KOPT-K1 (cell line): ENCODE data around the gene ZNF516.
"Not testable (repeated sequence)": the region's sequence is repeated elsewhere in the genome, so short reads cannot be mapped to it uniquely, and the experiment has no call there.

Experiments
- H3K27ac ChIP-seq: fragments of 200-600 bp; sonication (generic); 2 replicates; pipeline ENCODE4 v1.5.1; 2016; ENCODE audit warnings: antibody characterized with exemption, mild to moderate bottlenecking, low read depth, low read length; ENCODE audit not compliant: poor library complexity, severe bottlenecking
- H3K36me3 ChIP-seq: fragments of 200-600 bp; sonication (generic); 2 replicates; pipeline ENCODE4 v1.5.1; 2017; ENCODE audit warnings: antibody characterized with exemption, mild to moderate bottlenecking, low read length, moderate library complexity; ENCODE audit not compliant: insufficient read depth
- H3K9me3 ChIP-seq: fragments of 200-600 bp; sonication (generic); 2 replicates; pipeline ENCODE4 v1.5.1; 2017; ENCODE audit warnings: antibody characterized with exemption, low read length, mild to moderate bottlenecking; ENCODE audit not compliant: insufficient read depth, poor library complexity, severe bottlenecking

Gene ZNF516

DNA sequence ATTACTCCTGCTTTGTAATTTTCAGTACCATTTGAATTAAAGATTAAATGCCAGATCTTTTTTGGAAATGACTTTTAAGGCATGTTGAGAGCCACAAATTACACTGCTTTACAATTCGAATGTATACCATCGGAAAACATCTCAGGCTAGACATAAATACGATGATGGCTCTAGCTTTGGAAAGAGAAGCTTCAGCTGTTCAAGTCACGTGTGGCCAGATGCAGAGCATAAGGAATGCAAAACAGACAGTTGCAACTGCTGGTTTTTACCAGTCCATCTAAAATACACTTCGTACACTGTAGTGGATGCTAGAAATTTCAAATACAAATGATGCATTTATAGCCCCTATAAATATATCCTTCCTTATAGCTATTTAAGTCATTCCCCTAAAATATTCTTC lies 8.0 kb downstream of the ZNF516 start:
- H3K36me3 ChIP-seq = no peaks in the 10 kb centered on the region
- H3K27ac ChIP-seq = no peak overlapping the region
- no peaks in the 10 kb centered on the region for H3K9me3 ChIP-seq

DNA sequence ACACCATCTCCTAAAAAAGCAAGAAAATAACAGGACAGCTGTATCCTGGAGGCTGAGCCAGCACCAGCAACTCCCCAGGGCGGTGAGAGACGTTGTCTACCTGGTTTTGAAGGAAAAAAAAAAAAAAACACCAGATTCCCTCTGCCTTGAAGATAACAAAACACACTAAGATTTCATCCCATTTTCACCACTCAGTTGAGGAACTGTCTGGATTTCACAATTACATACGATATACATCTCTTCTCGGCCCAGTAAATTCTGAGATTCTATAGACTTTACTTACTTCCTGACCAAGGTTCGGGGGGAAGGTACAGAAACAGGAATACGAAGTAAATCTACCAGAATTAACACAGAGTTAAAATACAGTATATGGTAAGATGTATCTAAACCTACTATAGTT lies 8.5 kb downstream of the ZNF516 start:
- H3K9me3 ChIP-seq = no peaks in the 10 kb centered on the region
- no peaks in the 10 kb centered on the region for H3K36me3 ChIP-seq
- no peak overlapping the region for H3K27ac ChIP-seq

GRCh38 chr18:76486038-76486437 lies 9.0 kb downstream of the ZNF516 start:
- Histone ChIP-seq H3K9me3 (no peaks in the 10 kb centered on the region), H3K36me3 (no peaks in the 10 kb centered on the region), H3K27ac (no peak overlapping the region)

DNA sequence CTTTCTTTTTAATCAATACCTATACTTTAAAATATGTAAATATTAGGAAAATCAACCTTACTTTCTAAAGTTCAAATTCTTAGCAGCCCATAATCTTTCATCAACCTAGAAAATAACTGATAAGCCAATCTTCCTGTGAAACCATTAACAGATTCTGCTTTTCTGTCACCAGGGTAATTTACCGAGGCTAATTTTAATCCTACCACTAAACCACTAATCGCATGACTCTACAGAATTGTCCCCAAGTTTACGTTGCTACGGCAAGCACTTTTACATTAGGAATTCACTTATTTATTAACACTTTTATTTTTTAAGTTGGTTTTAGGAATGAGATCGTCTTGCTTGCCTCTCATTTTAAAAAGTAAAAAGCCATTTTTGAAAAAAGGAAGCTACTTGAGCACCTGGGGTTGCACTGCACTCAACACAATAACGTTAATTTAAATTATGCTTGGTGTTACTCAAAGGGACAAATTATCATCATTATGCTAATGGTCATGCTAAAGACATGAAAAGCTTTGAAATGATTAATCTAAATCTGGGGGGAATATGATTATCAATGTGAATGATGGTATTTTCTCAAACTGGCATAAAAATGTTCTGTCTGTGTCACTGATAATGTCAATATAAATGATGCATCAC lies 10.2 kb downstream of the ZNF516 start:
- Histone ChIP-seq H3K27ac (no peak overlapping the region), H3K9me3 (no peaks in the 10 kb centered on the region), H3K36me3 (no peaks in the 10 kb centered on the region)

DNA sequence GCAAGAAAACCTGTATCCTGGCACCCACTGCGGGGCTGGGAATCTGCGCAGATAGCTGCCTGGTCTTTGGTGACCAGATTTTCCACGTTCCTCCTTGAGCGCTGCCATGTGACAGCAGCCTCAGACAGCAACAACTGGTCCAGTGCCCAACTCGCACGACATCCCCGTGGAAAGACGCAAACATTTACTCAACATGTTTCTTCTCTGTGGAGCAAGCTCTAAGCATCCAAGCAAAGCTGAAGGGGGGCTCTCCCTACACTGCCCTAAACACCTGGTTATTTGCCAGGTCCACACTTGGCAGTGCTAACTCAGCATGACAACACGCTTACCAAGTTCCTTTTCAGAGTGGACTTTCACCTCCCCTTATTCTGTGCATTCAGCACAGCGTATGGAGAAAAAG lies 11.3 kb downstream of the ZNF516 start:
- Histone ChIP-seq H3K36me3 (no peaks in the 10 kb centered on the region), H3K9me3 (no peaks in the 10 kb centered on the region), H3K27ac (no peak overlapping the region)

GRCh38 chr18:76482971-76483691 lies 11.9 kb downstream of the ZNF516 start:
- Histone ChIP-seq H3K9me3 (no peaks in the 10 kb centered on the region), H3K27ac (no peak overlapping the region), H3K36me3 (no peaks in the 10 kb centered on the region)

GRCh38 chr18:76482267-76482666 lies 12.8 kb downstream of the ZNF516 start:
- Histone ChIP-seq H3K9me3 (no peaks in the 10 kb centered on the region), H3K27ac (no peak overlapping the region), H3K36me3 (no peaks in the 10 kb centered on the region)

- H3K36me3 ChIP-seq = no peaks in the 10 kb centered on the region
- H3K9me3 ChIP-seq = no peaks in the 10 kb centered on the region
Observed at GRCh38 chr18:76480913-76481312, 14.1 kb downstream of the ZNF516 start.

DNA sequence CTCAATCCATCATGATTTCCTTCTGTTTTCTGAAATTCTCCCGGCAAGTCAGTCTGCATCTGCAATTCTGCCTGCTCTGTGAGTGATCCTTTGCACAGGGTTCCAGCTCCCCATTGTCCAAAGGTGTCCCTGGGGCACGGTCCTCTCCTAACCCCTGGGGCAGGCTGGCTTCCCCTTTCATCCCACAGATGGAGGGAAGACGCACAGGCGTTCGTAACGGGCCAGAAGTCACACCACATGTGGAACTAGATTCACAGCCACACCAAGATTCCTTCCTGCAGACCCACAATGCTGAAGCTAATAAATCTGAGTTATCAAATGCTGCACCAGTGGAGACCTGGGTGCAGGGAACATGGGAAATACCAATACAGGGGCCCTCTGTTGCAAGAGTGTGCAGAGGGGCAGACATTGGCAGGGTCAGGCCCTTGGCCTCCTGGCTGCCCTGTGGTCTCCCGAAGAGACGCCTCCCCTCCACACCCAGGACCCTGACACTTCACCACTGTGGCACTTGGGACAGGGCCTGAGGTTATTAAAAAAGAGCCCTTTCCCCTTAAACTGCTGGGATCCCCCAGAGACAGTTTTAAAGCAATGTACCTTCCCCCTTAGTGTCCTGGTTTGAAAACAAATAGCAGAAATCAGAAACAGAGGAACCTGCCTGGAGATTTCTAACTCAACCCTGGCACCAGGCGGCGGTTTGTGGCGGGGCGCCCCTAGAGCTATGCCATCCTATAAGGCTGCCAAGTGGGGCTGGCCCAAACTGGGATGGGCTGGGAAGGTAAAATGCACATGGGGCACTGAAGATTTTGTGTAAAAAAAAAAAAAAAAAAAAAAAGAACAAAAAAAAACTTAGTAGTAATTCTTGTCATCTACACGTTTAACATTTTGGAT lies 15.4 kb downstream of the ZNF516 start:
- H3K27ac ChIP-seq = no peak overlapping the region
- H3K36me3 ChIP-seq = no peaks in the 10 kb centered on the region
- no peaks in the 10 kb centered on the region for H3K9me3 ChIP-seq

More at GRCh38 chr18:76480913-76481312, 14.1 kb downstream of the ZNF516 start:
- no peak overlapping the region for H3K27ac ChIP-seq

GRCh38 chr18:76476665-76477561 lies 18.1 kb downstream of the ZNF516 start:
- H3K27ac ChIP-seq = no peak overlapping the region
- no peaks in the 10 kb centered on the region for H3K36me3 ChIP-seq
- no peaks in the 10 kb centered on the region for H3K9me3 ChIP-seq

- Histone ChIP-seq H3K27ac (no peak overlapping the region), H3K9me3 (no peaks in the 10 kb centered on the region)
Observed at GRCh38 chr18:76475450-76476194, 19.4 kb downstream of the ZNF516 start.

DNA sequence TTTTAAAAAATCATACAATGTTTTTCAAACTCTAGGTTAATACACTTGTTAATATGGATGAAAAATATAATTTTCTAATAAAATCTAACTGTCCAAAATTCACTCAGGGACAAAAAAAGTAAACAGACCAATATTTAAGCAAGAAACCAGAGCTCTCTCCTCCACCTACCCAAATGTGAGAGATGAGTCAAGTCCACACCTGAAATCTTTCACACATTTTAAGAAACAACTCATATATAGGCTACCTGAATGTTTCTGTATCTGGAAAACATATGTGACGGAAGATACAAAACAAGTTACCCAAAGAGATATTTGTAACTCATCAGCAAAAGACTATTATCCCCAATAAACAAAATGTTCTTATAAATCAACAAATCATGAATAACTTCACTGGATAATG lies 20.2 kb downstream of the ZNF516 start:
- H3K9me3 ChIP-seq = no peaks in the 10 kb centered on the region
- no peaks in the 10 kb centered on the region for H3K36me3 ChIP-seq
- H3K27ac ChIP-seq = no peak overlapping the region

More at GRCh38 chr18:76475450-76476194, 19.4 kb downstream of the ZNF516 start:
- no peaks in the 10 kb centered on the region for H3K36me3 ChIP-seq

GRCh38 chr18:76473521-76473920 lies 21.5 kb downstream of the ZNF516 start:
- not testable (repeated sequence) for H3K27ac ChIP-seq, H3K9me3 ChIP-seq, H3K36me3 ChIP-seq

DNA sequence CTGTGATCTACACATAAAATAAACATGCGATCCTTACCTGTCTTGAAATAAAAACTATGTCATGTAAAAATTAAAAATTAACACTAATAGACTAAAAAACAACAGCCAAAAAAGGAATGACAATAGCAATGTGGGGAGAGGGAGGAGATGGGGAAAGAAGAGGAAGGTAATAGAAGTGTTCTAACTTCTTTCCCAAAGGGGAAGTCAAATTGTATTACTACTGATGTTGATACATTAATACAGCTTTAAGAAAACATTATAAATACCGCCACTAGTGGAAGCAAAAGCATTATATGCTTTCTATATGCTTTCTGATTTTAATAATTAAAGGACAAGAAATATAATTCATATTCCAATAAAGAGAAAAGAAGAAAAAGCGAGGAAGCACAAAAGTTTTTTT lies 22.2 kb downstream of the ZNF516 start:
- Histone ChIP-seq H3K36me3 (no peaks in the 10 kb centered on the region), H3K9me3 (no peaks in the 10 kb centered on the region), H3K27ac (no peak overlapping the region)
